Prostate gland (tissue), 2 donors: ENCODE results near the gene IL21R. TPM values are rescaled to one million over a fixed set of nuclear protein-coding genes. Genes with fewer than 3 reads are reported as not detected.
A peak's percentile ranks its signal among the peaks of the same experiment; 100 is the strongest.

ENCODE experiments used
- DNase-seq: peaks from one replicate; pipeline ENCODE4 v3.0.0-alpha.2; 2019; ENCODE audit warnings: low spot score
- H3K27ac ChIP-seq, 2 donors: fragments of 200-600 bp; sonication (generic); 2 replicates each; pipeline ENCODE4 v1.5.1; 2017 to 2019
- H3K27me3 ChIP-seq: fragments of 200-600 bp; sonication (generic); replicated peaks from 2 replicates; pipeline ENCODE4 v1.5.1; 2019; ENCODE audit not compliant: insufficient read depth
- H3K36me3 ChIP-seq, 2 donors: fragments of 200-600 bp; sonication (generic); 1 replicate in 1 of 2; 2 replicates in 1 of 2; pipeline versions ENCODE4 v1.5.1 to v1.8.1; 2017 to 2019
- H3K4me1 ChIP-seq: fragments of 200-600 bp; sonication (generic); replicated peaks from 2 replicates; pipeline ENCODE4 v1.5.1; 2019
- H3K4me3 ChIP-seq, 2 donors: fragments of 200-600 bp; sonication (generic); 2 replicates each; pipeline ENCODE4 v1.5.1; 2017 to 2019
- H3K9me3 ChIP-seq: fragments of 200-600 bp; sonication (generic); 2 replicates; pipeline ENCODE4 v1.5.1; 2017
- POLR2A ChIP-seq: fragments of 450-650 bp; IDR thresholded peaks from one replicate; pipeline ENCODE4 v1.6.1; 2016; ENCODE audit warnings: antibody characterized with exemption, mild to moderate bottlenecking
- POLR2AphosphoS5 ChIP-seq: sonication (generic); formaldehyde crosslinking; IDR thresholded peaks from one replicate; pipeline ENCODE4 v1.6.1; 2017; ENCODE audit warnings: antibody characterized with exemption
- WGBS: methylation state at CpG from one replicate; pipeline ENCODE4 v1.1.5; 2018; 5-methylcytosine and 5-hydroxymethylcytosine counted together
- intact Hi-C: fragments of 100-400 bp; cut with DNase I; formaldehyde crosslinking; loops from one replicate; pipeline ENCODE4 v1.14.2; 2022
- total RNA-seq, 2 donors: library from RNA; depleted of rRNA; stranded (reverse); fragments of >200 nt; gene quantifications; one replicate each; pipeline ENCODE4 v1.1.0, GENCODE V29; 2016
- TF ChIP-seq, protein P1 (sequence below), 4 experiments: fragments of 200-600 bp in 2 of 4; fragments of 450-650 bp in 2 of 4; sonication (generic) in 2 of 4; IDR thresholded peaks; 1 replicate in 3 of 4; 2 replicates in 1 of 4; pipeline ENCODE4 v1.5.1; 2016 to 2019; ENCODE audit warnings: antibody characterized with exemption in 4 of 4, mild to moderate bottlenecking in 2 of 4, moderate library complexity in 2 of 4

The IL21R gene
- total RNA-seq, 2 donors from 2014 or later = 0.32 to 0.57 TPM

DNA sequence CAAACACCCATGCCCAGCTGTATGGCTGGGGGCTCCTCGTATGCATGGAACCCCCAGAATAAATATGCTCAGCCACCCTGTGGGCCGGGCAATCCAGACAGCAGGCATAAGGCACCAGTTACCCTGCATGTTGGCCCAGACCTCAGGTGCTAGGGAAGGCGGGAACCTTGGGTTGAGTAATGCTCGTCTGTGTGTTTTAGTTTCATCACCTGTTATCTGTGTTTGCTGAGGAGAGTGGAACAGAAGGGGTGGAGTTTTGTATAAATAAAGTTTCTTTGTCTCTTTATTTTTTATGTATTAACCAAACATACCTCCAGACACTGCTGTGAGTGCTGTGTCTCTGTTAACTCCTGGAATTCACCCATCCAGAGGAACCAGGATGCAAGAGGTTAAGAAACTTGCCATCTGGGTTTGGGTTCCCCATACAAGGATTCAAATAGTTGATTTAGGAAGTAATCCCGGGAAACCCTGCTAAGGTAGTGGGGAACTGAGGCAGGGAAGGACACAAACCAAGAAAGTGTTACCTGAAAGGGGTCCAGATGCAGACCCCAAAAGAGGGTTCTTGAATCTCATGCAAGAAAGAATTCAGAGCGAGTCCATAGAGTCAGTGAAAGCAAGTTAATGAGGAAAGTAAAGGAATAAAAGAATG lies 37.4 kb upstream of the IL21R start:
- no peaks in the 10 kb centered on the region for H3K27me3 ChIP-seq
- DNase-seq = peak; percentile 67
- peak; percentile 78 for TF ChIP-seq POLR2AphosphoS5
- TF ChIP-seq, protein P1, sequence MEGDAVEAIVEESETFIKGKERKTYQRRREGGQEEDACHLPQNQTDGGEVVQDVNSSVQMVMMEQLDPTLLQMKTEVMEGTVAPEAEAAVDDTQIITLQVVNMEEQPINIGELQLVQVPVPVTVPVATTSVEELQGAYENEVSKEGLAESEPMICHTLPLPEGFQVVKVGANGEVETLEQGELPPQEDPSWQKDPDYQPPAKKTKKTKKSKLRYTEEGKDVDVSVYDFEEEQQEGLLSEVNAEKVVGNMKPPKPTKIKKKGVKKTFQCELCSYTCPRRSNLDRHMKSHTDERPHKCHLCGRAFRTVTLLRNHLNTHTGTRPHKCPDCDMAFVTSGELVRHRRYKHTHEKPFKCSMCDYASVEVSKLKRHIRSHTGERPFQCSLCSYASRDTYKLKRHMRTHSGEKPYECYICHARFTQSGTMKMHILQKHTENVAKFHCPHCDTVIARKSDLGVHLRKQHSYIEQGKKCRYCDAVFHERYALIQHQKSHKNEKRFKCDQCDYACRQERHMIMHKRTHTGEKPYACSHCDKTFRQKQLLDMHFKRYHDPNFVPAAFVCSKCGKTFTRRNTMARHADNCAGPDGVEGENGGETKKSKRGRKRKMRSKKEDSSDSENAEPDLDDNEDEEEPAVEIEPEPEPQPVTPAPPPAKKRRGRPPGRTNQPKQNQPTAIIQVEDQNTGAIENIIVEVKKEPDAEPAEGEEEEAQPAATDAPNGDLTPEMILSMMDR (IDR thresholded peaks at IDR 0.05) = no peak
- no peak overlapping the region for H3K4me3 ChIP-seq
- H3K4me1 ChIP-seq = no peaks in the 10 kb centered on the region
- WGBS = 37% methylated on average over 6 of the region's 6 CpGs
- peak overlapping the region in 1 of 2 donors; percentile 27 for H3K27ac ChIP-seq
- intact Hi-C loops = loop anchor here (5.0 kb wide), 3 partner anchors 52 to 207 kb away; partner anchors contain the start of gene IL4R
- H3K36me3 ChIP-seq = peaks cover 8 to 11% of the 10 kb centered on the region in 2 donors
- no peaks in the 10 kb centered on the region for H3K9me3 ChIP-seq

DNA sequence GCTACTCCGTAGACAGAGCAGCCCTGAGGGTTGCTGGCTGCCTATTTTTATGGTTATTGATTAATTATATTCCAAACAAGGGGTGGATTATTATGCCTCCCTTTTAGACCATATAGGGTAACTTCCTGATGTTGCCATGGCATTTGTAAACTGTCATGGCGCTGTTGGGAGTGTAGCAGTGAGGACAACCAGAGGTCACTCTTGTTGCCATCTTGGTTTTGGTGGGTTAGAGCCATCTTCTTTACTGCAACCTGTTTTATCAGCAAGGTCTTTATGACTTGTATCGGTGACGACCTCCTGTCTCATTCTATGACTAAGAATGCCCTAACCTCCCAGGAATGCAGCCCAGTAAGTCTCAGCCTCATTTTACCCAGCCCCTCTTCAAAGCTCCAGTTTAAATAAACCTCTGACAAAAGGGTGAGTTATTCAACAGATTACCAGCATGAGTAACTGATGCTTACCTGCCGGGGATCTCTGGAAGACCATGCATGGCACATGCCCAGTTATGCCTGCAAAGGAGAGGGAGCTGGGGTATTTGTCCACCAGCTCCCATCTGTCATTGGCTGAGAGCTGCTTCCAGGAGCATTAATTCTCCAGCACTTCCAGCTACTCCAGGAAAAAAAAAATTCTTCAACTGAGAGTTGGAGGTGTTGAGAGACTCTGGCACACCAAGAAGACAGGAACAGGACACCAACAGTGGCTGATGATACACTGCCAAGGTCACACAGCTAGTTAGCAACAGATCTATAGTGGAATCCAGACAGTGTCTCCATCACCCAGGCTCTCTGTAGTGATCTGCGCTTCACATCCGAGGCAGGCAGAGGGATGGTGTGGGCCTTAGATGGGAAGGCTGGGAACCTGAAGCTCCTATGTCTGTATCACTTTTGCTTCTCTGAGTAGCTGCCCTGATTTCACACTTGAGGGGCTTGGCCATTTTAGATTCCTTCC lies 36.6 kb upstream of the IL21R start:
- intact Hi-C loops = loop anchor here (5.0 kb wide), 3 partner anchors 53 to 208 kb away; partner anchors contain the start of gene IL4R

DNA sequence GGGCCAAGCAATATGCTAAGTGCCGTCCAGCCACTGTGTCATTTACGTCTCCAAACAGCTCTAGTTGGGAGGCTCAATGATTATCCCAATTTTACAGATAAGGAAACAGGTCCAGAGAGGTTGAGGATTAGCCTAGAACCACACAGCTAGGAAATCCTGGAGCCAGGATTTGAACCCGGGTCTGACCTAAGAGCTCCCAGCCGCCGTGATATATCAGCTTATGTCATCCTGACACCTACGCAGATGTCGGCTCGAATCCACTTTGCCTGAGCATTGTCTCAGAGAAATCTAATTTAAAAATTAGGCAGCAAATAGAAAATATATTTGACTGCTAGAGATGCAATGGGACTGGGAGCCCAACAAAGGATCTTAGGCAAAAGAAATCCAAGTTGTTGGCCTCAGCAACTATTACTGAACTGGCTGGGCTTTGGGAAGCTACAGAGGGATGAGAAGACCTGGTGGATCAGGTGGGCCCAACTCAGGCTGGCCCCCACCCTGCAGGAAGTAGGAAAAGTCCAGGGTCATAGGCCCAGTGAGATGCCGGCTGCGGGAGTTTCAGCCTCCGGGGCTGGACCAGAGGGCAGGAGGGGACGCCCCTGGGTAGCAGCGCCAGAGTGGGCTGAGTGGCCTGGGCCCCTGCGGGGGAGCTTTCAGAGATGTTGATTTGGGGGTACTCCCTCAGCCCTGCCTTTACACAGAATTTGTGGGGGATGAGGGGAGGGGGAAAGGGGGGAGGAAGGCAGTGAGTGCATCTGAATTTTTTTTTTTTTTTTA lies 35.1 kb upstream of the IL21R start:
- intact Hi-C loops = loop anchor here (5.0 kb wide), 3 partner anchors 55 to 210 kb away; partner anchors contain the start of gene IL4R
- DNase-seq = no peak
- no peaks in the 10 kb centered on the region for H3K9me3 ChIP-seq
- H3K4me1 ChIP-seq = no peaks in the 10 kb centered on the region
- no peaks in the 10 kb centered on the region for H3K27me3 ChIP-seq
- TF ChIP-seq POLR2A (no peak), POLR2AphosphoS5 (no peak)
- TF ChIP-seq, protein P1 (IDR thresholded peaks at IDR 0.05) = no peak
- peaks cover 4 to 11% of the 10 kb centered on the region in 2 donors for H3K36me3 ChIP-seq
- no peak overlapping the region for H3K4me3 ChIP-seq
- H3K27ac ChIP-seq = no peak overlapping the region
- 77% methylated on average over 14 of the region's 14 CpGs for whole genome bisulfite sequencing

More for the DNA sequence above, 36.6 kb upstream of the IL21R start:
- no peak for DNase-seq
- Histone ChIP-seq H3K27me3 (no peaks in the 10 kb centered on the region), H3K4me1 (no peaks in the 10 kb centered on the region), H3K9me3 (no peaks in the 10 kb centered on the region), H3K4me3 (no peak overlapping the region), H3K27ac (no peak overlapping the region), H3K36me3 (peaks cover 7 to 11% of the 10 kb centered on the region in 2 donors)
- WGBS = 65% methylated on average over 7 of the region's 7 CpGs
- TF ChIP-seq POLR2A = no peak
- TF ChIP-seq, protein P1 (IDR thresholded peaks at IDR 0.05) = no peak
- TF ChIP-seq POLR2AphosphoS5 = no peak

DNA sequence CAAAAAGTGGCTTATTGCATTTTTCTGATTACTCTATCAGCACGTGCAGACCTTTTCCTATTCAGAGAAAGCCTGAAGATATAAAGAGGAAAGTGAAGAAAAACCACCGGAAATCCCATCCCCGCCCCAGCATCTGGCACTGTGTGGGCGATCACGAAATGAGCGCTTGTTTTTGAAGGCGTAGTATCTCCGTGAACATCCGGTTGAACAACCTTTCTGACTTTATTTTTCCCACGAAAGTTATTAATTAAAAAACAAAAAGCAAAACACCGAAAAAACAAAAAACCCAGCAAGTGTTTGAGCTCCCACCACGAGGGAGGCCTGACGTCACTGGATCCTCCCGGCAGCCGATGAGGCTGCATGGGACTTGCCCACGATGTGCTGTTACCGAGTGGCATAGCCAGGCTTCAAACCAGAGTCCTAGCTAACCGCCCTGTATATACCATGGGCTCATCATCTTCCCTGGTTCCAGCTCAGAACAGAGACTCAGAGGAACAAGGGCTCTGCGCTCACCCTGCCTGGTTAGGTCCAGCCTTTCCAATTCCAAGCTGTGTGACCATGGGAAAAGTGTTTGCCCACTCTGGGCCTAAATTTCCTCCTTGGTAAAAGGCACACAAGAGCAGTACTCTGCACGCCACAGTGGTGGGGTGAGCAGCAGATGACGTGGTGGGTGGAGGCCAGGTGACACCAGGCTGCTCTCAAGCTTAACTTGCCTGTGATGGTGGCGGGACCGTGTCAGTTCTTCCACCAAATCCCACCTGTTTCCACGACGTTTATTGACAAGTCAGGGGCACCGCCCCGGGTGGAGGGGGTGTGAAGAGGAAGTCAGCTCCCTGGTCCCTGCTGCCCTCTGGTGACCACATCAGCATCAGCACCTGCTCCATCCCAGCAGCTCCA lies 34.3 kb upstream of the IL21R start:
- TF ChIP-seq POLR2A (no peak), POLR2AphosphoS5 (no peak)
- TF ChIP-seq, protein P1 (IDR thresholded peaks at IDR 0.05) = peak; percentile 82 to 87 (median 86)
- 29% methylated on average over 27 of the region's 27 CpGs for WGBS
- Histone ChIP-seq H3K27ac (peak overlapping the region in 1 of 2 donors; percentile 1), H3K4me3 (no peak overlapping the region), H3K9me3 (no peaks in the 10 kb centered on the region), H3K36me3 (peaks cover 4 to 7% of the 10 kb centered on the region in 2 donors), H3K27me3 (no peaks in the 10 kb centered on the region), H3K4me1 (no peaks in the 10 kb centered on the region)
- peak; percentile 65 for DNase-seq
- intact Hi-C loops = loop anchor here (1.0 to 5.0 kb wide), 5 partner anchors 55 to 210 kb away; partner anchors contain the start of gene IL4R
